ENCODE data around the gene RRP12.

- TF ChIP-seq CTCF (conservative IDR thresholded peaks at IDR 0.05; ENCODE audit: low read depth, low read length) = no peak
- TF ChIP-seq EZH2 (IDR thresholded peaks at IDR 0.05; ENCODE audit: borderline replicate concordance, low read depth, low read length, poor library complexity, severe bottlenecking) = no peak
Observed at GRCh38 chr10:97323501-97323900, 77.6 kb downstream of the RRP12 start.
